Bronchus fibroblast of lung (primary cell): ENCODE measurements around the gene MPG. TPM values are rescaled to one million over a fixed set of nuclear protein-coding genes. Genes with fewer than 3 reads are reported as not detected.

Experiments used
- total RNA-seq: library from RNA; depleted of rRNA; stranded (reverse); fragments of >200 nt; gene quantifications from 2 replicates; pipeline ENCODE4 v1.2.3, GENCODE V29; 2015

Gene MPG, protein sequence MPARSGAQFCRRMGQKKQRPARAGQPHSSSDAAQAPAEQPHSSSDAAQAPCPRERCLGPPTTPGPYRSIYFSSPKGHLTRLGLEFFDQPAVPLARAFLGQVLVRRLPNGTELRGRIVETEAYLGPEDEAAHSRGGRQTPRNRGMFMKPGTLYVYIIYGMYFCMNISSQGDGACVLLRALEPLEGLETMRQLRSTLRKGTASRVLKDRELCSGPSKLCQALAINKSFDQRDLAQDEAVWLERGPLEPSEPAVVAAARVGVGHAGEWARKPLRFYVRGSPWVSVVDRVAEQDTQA
- 166 and 188 TPM in 2 replicates for total RNA-seq

DNA sequence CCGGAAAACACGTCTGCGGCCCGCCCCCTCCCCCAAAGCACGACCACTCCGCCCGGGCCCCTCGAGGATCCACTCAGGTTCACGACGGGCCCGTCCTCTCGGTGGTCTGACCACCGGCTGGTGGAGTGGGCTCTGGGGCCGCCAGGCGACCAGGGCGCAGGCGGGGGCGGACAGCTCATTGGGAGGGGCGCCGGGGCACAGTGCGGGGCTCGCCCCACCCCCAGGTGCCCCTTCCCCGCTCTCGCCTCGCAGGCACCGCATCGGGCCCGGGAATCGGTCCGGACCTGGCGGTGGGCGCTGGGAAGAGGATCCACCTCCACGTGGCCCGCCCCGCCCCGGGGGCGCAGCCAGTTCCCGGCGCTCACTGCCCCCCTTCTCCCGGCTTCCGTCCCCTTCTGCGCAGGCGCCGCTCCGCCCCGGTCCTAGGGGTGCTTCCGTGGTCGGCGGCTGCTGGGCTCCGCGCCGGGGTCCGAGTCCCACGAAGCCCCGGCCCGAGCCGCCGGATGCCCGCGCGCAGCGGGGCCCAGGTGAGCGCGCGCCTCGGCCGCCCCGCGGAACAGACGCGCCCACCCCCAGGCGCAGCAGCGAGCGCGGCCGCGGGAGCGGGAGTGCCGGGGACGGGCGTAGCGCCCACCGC lies at the start of gene MPG:
Gene MPG (plus strand): TSS at position 419 of the 637 bp plus-strand sequence. CDS start 85 bp downstream, at position 504.

DNA sequence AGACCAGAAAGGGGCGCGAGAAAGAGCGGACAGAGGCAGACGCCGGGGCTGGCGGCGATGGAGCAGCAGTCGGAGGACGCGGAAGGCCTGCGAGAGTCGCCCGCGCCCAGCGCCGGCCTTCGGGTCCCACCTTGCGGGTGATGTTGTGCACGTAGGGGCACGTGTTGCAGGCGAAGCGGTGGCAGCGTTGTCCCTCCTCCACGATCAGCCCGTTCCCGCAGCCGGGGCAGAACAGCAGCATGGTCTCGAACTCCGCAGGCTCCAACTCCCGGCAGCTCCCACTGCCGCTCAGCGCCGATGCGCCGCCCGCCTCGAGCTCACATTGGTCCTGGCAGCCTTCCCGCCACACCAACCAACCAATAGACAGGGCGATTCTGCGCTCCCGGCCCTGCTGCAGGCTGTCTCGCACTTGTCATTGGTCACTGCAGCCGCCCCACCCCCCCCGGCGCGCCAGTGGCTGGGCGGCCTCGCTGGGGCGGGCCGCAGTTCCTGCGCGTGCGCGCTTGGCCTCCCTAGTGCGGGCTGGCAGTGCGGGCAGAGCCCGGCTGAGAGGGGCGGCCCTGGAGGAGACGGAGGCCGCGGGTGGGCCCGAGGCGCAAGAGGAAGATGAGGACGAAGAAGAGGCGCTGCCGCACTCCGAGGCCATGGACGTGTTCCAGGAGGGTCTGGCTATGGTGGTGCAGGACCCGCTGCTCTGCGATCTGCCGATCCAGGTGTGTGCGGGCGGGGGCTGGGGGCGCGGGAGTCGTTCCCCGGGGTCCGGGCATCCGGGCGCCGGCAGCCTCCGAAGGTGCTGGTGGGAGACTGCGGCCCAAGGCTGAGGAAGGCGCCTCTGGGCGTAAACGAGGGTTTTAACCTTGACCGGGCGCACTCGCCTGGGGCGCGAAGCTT lies 24.4 kb upstream of the MPG start, which contains the start of the genes POLR3K and SNRNP25:
Gene POLR3K (minus strand): TSS at position 263 of the 891 bp plus-strand sequence. CDS start 22 bp downstream, at position 241.
Gene SNRNP25 (plus strand): TSS at position 483 of the 891 bp plus-strand sequence. CDS start 189 bp downstream, at position 672.

DNA sequence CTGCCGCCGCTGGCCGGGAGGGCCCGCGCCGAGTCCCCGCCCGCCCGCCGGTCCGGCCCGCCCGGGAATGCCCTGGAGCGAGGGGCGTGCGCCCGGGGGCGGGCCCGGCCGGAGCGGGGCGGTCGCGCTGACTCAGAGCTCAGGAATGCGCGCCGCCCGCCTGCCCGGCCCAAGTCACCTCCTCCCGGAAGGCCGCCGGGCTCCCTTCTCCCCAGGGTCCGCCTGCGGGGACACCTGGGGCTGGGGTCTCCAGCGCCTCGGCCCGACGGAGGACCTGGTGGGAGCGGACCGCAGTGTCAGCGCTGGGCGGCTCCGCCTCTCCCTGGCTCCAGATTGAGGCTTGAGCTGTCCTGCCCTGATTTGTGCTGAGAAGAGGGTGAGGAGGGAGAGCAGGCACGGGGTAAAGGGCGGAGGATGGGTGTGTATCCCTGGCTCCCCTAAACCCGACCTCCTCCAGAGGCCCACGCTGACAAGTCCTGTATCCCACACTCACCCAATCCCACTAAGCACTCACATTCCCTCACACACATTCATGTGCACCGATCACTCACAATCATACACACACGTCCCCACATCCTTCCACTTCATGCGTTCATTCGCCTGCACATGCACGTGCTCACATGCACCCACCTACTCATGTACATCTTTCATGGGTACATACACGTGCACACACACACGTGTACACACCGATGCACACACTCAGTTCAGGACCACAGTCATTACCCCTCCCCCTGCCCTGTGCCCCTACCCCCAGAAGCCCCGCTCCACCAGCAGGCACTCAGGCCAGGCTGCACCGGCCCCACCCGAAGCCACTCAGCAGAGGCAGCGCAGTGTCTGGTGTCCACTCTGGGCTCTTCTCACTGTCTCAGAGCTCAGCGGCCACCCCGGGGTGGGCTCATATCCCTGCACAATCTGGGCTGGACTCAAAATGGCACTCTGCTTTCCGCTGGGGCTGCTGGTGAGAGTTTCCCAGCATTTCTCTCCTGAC lies 5.2 kb upstream of the MPG start, which contains the start of gene RHBDF1:
Gene RHBDF1 (minus strand): TSS at position 71 of the 988 bp plus-strand sequence. CDS start 7,616 bp downstream, outside the sequence.

Other genes with a start within 250 kb of the MPG start
- gene POLR3K, start 24.6 kb upstream of the MPG start, total RNA-seq = 7.9 and 8.2 TPM in 2 replicates
- gene SNRNP25, start 24.4 kb upstream of the MPG start, total RNA-seq = 55.0 and 59.3 TPM in 2 replicates
- 28.2 and 34.0 TPM in 2 replicates for gene RHBDF1, start 5.6 kb upstream of the MPG start, total RNA-seq
- 12.9 and 14.4 TPM in 2 replicates for gene NPRL3, start 60.4 kb downstream of the MPG start, total RNA-seq
- not detected in 2 replicates for gene HBZ, start 74.4 kb downstream of the MPG start, total RNA-seq
- not detected in 2 replicates for gene HBM, start 87.8 kb downstream of the MPG start, total RNA-seq
- 1.6 and 1.7 TPM in 2 replicates for gene HBA2, start 94.7 kb downstream of the MPG start, total RNA-seq
- gene HBA1, start 98.5 kb downstream of the MPG start, total RNA-seq = not detected in 2 replicates
- gene HBQ1, start 102.2 kb downstream of the MPG start, total RNA-seq = 1.2 and 1.9 TPM in 2 replicates
- gene LUC7L, start 151.2 kb downstream of the MPG start, total RNA-seq = 25.6 and 38.5 TPM in 2 replicates
- 76.9 and 86.8 TPM in 2 replicates for gene FAM234A, start 156.6 kb downstream of the MPG start, total RNA-seq
- 0.17 and 0.30 TPM in 2 replicates for gene RGS11, start 197.7 kb downstream of the MPG start, total RNA-seq
- gene ARHGDIG, start 202.4 kb downstream of the MPG start, total RNA-seq = not detected in 2 replicates
- gene PDIA2, start 204.9 kb downstream of the MPG start, total RNA-seq = 0.17 and 0.45 TPM in 2 replicates